Fibroblast of mammary gland (primary cell): ENCODE results near the gene CD320.
"Not testable (repeated sequence)": the region's sequence is repeated elsewhere in the genome, so short reads cannot be mapped to it uniquely, and the experiment has no call there.

Source experiments
- DNase-seq: peaks from one replicate; pipeline ENCODE4 v3.0.0-alpha.2; 2010; ENCODE audit warnings: low read depth
- H3K4me3 ChIP-seq: 2 replicates; pipeline ENCODE4 v1.5.1; 2011; ENCODE audit warnings: low read depth, mild to moderate bottlenecking, low read length, moderate library complexity; ENCODE audit not compliant: control insufficient read depth
- TF ChIP-seq, protein P1 (sequence below): conservative IDR thresholded peaks from 2 replicates; pipeline ENCODE4 v1.5.1; 2011; ENCODE audit warnings: low read depth, low read length, inconsistent platforms; ENCODE audit not compliant: control insufficient read depth, insufficient read depth

Gene CD320

DNA sequence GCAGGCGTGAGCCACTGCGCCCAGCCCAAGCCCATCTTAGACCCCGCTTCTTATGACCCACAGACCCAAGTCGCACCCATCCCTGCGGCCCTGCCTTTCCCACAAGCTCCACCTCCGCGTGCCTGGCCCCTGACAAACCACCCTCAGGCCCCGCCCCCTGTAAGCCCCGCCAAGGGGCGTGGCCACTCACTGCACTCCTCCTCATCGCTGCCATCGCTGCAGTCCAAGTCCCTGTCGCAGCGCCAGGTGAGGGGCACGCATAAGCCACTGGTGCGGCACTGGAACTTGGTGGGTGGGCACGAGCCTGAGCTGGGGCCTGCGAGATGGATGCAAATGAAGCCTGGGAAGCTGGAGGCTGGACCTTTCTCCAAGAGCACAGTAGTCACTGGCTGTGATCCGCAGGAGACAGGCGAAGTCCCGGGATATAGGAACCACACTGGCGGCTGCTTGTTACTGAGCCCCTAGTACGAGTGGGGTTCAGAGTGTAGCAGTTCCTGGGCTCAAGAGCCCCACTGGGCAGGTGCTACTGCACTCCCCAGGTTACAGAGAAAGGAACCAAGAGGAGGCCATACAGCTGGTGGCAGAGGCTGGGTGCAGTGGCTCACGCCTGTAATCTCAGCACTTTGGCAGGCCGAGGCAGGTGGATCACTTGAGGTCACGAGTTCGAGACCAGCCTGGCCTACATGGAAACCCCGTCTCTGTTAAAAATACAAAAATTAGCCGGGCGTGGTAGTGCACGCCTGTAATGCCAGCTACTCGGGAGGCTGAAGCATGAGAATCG is 3.1 kb downstream of the CD320 start:
- H3K4me3 ChIP-seq = no peak overlapping the region
- TF ChIP-seq, protein P1, sequence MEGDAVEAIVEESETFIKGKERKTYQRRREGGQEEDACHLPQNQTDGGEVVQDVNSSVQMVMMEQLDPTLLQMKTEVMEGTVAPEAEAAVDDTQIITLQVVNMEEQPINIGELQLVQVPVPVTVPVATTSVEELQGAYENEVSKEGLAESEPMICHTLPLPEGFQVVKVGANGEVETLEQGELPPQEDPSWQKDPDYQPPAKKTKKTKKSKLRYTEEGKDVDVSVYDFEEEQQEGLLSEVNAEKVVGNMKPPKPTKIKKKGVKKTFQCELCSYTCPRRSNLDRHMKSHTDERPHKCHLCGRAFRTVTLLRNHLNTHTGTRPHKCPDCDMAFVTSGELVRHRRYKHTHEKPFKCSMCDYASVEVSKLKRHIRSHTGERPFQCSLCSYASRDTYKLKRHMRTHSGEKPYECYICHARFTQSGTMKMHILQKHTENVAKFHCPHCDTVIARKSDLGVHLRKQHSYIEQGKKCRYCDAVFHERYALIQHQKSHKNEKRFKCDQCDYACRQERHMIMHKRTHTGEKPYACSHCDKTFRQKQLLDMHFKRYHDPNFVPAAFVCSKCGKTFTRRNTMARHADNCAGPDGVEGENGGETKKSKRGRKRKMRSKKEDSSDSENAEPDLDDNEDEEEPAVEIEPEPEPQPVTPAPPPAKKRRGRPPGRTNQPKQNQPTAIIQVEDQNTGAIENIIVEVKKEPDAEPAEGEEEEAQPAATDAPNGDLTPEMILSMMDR = no peak
- no peak for DNase-seq

DNA sequence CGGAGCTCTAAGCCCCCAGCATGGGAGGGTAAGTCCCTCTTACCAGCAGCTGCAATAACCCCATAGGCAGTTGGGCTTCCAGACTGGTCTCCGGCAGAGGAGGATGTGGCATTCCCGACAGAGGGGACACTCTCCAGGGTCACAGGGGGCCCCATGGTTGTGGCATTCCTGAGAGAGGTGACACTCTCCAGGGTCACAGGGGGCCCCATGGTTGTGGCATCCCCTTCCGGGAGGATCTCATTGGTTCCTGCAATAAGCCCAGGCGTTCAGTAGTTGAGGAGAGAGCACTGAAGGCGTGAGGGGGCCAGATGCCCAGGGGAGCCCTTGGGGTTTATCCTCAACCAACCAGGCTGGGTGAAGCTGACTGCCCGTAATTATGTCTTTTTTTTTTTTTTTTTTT is 5.4 kb downstream of the CD320 start:
- TF ChIP-seq, protein P1 = no peak
- H3K4me3 ChIP-seq = no peak overlapping the region
- no peak for DNase-seq

DNA sequence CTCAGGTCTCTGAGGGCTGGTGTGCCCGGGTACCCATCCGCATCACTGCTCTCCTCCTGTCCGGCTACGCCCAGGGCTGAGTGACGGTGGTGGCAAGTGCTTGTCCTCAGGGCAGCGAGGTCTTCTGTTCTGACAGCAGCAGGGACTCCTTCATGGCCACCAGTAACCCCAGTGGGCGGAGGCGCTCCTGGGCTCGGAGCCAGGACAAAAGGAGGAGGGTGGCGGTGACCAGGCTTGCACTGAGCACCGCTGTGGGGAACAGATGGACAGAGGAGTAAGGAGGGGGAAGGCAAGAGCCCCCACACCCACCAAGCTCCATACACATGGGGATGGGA is 5.8 kb downstream of the CD320 start:
- no peak for DNase-seq
- no peak overlapping the region for H3K4me3 ChIP-seq
- TF ChIP-seq, protein P1 = no peak

DNA sequence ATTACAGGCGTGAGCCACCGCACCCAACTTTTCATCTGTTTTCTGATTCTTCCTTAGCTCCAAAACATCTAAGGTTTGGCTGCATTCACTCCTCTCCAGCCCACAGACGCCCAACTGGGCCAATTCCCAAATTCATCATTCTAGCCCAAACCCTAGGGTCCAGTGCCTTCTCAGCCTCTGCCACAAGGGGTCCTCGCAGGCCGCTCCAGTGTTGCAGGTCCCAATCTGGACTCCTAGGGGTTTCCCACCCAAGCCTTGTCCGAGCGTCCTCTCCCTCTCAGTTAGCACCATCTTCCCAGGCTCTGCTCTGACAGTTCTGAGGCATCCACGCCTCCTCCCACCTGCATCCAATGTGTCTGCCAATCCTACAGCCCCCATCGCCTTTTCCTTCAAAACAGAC is 16.8 kb downstream of the CD320 start:
- H3K4me3 ChIP-seq, DNase-seq: not testable (repeated sequence)

DNA sequence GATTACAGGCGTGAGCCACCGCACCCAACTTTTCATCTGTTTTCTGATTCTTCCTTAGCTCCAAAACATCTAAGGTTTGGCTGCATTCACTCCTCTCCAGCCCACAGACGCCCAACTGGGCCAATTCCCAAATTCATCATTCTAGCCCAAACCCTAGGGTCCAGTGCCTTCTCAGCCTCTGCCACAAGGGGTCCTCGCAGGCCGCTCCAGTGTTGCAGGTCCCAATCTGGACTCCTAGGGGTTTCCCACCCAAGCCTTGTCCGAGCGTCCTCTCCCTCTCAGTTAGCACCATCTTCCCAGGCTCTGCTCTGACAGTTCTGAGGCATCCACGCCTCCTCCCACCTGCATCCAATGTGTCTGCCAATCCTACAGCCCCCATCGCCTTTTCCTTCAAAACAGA is 31.6 kb downstream of the CD320 start:
- H3K4me3 ChIP-seq, DNase-seq: not testable (repeated sequence)

DNA sequence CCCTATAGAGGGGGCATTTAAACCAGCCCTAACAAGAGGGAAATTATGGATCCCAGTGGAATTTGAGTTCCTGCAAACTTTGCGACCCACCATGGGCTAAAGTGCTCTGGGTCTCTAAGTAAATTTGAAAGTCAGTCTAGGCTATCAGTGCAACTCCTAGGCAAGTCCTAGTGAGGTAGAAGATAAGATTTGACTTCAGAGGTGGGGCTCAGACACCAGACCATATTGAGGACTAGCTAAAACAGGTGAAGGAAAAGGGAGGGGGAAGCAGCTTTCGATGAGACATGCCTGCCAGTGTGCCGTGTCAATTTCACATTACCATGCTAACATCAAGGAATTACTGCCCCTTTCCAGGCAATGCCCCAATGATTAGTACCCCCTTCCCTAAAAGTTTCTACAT is 38.4 kb downstream of the CD320 start:
- no peak for DNase-seq
- TF ChIP-seq, protein P1 = no peak
- H3K4me3 ChIP-seq = no peak overlapping the region

DNA sequence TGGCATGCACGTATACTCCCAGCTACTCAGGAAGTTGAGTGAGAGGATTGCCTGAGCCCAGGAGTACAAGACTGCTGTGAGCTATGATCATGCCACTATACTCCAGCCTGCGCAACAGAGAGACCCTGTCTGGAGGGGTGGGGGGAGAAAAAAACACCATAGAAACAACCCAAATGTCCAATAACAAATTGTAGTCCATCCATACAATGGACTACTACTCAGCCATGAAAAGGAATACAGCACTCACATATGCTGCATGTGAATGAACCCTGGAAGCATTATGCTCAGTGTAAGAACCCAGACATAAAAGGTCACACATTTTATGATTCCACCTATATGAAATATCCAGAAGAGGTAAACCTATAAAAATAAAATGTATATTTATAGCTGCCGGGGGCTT is 42.3 kb downstream of the CD320 start:
- DNase-seq = no peak
- H3K4me3 ChIP-seq = no peak overlapping the region
- TF ChIP-seq, protein P1 = no peak

DNA sequence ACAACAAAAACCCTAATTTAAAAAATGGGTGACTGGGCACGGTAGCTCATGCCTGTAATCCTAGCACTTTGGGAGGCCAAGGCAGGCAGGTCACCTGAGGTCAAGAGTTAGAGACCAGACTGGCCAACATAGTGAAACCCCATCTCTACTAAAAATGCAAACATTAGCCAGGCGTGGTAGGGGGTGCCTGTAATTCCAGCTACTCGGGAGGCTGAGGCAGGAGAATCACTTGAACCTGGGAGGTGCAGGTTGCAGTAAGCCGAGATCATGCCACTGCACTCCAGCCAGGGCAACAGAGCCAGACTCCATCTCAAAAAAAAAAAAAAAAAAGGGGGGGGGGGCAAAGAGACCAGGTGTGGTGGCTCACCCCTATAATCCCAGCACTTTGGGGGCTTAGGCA is 43.9 kb downstream of the CD320 start:
- DNase-seq, H3K4me3 ChIP-seq: not testable (repeated sequence)
